Activated T-cell treated with anti-CD3 and anti-CD28 coated beads for 48 hours (primary cell): ENCODE data around the gene RUBCNL.
A peak's percentile ranks its signal among the peaks of the same experiment; 100 is the strongest.

ENCODE experiments used
- DNase-seq: peaks from one replicate; pipeline ENCODE4 v3.0.0-alpha.2; 2020; ENCODE audit warnings: low read depth

RUBCNL gene

DNA sequence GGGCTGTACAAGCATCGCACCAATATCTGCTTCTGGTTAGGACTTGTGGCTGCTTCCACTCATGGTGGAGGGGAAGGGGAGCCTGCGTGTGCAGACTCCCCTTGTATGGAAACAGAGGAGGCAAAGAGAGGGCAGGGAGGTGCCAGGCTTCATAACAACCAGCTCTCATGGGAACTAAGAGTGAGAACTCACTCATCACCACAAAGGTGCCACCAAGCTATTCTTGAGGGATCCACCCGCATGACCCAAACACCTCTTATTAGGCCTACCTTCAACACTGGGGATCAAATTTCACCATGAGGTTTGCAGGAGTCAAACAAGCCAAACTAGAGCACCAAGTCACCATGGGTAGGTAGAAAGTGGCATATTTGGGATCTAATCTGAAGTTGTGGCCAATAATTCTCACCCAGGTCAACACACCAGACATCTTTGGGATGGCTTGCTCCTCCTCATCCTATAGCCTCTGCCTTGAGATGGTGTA lies 46.4 kb downstream of the RUBCNL start:
- no peak for DNase-seq

- no peak for DNase-seq
These were observed 47.0 kb downstream of the RUBCNL start for GRCh38 chr13:46340011-46340410.

DNA sequence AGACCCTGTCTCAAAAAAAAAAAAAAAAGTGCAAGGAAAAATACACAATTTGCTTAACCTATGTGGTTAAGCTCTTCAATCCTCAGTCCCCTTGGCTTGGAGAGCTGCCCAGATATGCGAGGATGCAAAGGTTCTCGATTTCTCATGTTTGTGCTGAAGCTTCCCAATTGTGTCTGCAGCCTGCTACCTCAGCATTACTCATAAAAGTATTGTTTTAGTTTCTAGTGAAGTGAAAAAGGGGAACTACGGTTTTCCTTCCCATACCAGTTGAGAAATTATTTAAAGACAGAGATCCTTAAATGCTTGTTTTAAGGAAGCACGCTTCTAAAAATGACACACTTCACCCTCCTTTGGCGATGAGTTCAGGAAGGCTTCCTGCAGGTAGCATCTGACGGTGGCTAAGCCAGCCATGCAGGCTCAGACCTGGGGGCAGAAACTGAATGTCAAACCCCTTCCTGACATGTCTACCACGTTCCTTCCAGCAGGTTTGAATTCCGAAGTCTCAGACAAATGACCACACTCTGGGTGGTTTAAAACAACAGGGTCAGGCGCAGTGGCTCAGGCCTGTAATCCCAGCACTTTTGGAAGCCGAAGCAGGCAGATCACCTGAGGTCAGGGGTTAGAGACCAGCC lies 47.9 kb downstream of the RUBCNL start:
- DNase-seq = no peak

DNA sequence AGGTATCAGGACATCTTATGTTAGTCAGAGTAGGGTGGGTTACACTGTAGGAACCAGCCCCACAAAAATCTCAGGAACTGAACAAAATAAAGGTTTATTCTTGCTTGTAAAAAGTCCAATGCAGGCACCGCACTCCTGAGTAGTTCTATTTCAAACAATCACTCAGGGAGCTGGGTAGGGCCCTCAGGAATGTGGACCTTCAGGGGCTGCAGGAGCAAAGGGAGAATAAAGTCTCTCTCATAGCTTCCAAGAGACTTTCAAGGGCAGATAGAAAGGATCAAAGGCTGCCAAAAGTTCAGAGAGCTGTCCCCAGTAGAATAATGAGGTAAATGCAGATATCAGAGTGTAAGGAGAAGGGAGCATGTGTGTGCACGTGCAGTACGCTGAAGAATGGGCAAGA lies 49.4 kb downstream of the RUBCNL start:
- DNase-seq = no peak

- no peak for DNase-seq
These were observed 52.8 kb downstream of the RUBCNL start for GRCh38 chr13:46334035-46334822.

- DNase-seq = no peak
These were observed 54.3 kb downstream of the RUBCNL start for GRCh38 chr13:46332772-46333171.

DNA sequence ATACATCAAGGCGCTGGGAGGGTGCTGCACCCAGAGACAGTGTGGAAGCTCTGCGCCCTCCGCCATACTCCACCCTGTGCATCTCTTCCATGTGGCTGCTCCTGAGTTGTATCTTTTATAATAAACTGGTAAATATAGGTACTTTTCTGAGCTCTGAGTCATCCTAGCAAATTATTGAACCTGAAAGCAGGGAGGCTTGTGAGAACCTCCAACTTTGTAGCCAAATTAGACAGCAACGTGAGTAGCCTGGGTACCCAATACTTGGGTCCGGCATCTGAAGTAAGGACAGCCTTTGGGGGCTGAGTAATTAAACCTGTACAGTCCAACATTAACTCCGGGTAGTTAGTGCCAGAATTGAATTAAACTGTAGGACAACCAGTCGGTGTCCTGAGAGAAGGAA lies 57.4 kb downstream of the RUBCNL start:
- no peak for DNase-seq

- DNase-seq = no peak
These were observed 59.8 kb downstream of the RUBCNL start for GRCh38 chr13:46327246-46327645.

DNA sequence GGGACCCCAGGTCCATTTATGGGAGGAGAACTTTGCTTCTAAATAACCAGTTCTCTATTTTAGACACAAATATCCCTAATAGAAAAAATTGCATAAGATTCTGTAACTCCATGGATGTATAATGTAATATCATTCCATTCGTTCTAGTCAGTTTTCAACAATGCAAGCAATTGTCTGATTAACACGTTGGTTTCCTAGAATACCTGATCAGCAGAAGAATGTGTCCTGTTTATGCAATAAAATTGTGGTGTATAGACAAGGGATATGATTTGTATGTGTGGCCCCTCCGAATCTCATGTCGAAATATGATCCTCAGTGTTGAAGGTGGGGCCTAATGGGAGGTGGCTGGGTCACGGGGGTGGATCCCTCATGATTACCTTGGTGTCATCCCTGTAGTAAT lies 62.1 kb downstream of the RUBCNL start:
- DNase-seq = no peak

DNA sequence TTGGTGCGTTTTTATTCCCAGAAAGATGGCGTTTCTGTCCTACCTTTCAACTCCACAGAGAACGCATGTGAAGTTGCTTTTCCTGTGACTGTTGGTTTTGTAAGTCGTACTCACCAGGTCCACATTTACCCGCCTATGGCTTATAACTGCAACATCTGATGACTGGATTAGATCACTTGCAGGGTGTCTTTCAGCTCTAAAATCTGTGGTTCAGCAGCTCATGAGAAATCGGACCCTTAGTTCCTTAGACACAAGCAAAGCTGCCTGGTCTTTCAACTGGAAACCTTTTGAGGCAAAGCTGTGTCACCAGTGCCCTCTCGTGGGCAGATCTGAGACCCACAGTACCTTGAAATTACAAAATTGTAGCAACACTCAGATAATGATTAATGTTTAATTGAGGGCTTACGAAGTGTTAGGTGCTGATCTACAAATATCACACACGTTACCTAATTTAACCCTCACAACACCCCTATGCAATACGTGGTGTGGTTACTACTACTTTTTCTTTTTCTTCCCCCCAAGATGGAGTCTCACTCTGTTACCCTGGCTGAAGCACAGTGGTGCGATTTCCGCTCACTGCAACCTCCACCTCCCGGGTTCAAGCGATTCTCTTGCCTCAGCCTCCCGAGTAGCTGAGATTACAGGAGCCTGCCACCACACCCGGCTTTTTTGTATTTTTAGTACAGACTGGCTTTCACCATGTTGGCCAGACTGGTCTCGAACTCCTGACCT lies 65.4 kb downstream of the RUBCNL start:
- peak; percentile 59 for DNase-seq

- no peak for DNase-seq
These were observed 66.2 kb downstream of the RUBCNL start for GRCh38 chr13:46320821-46321220.

GRCh38 chr13:46320406-46320805 lies 66.6 kb downstream of the RUBCNL start:
- no peak for DNase-seq

GRCh38 chr13:46318986-46319385 lies 68.1 kb downstream of the RUBCNL start:
- no peak for DNase-seq

GRCh38 chr13:46317120-46317519 lies 69.9 kb downstream of the RUBCNL start:
- no peak for DNase-seq

GRCh38 chr13:46315491-46316075 lies 71.5 kb downstream of the RUBCNL start:
- DNase-seq = no peak

GRCh38 chr13:46315036-46315435 lies 72.0 kb downstream of the RUBCNL start:
- no peak for DNase-seq

DNA sequence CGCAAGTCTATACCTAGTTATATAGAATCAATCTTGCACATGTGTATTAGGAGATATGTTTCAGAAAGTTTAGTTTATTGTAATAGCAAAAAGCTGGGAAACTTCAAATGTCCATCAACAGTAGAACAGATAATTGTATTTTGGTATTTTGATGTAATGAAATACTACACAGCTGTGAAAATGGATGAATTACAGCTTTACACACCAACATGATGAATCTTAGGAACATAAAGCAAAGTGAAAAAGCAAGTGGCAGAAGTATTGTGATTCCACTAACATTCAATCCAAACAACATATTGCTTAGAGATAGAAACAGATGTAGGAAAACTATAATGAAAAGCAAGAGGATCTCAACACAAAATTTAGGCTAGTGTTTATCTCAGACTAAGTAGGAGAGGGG lies 72.5 kb downstream of the RUBCNL start:
- DNase-seq = no peak

- no peak for DNase-seq
These were observed 73.4 kb downstream of the RUBCNL start for GRCh38 chr13:46313432-46314257.

GRCh38 chr13:46313024-46313423 lies 74.0 kb downstream of the RUBCNL start:
- no peak for DNase-seq

DNA sequence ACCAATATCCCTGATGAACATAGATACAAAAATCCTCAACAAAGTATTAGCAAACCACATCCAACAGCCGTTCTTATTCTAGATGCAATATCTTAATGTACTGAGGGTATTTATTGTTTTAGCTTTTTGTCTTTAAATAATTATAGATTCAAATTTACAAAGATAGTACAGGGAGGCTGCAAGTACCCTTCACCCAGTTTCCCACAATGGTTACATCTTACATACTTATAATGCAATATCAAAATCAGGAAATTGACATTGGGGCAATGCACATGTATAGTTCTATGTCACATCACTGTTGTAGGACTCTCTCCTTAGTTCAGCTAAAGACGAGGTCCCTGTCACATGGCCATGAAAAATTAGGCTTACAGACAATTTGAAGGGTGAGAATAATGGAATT lies 75.8 kb downstream of the RUBCNL start:
- DNase-seq = no peak

- DNase-seq = no peak
These were observed 77.0 kb downstream of the RUBCNL start for GRCh38 chr13:46310066-46310465.

- no peak for DNase-seq
These were observed 79.5 kb downstream of the RUBCNL start for GRCh38 chr13:46307554-46307953.
